Activated CD4-positive, alpha-beta T cell treated with anti-CD3 and anti-CD28 coated beads, Interleukin-2, amount 50 U/mL, for 16 hours (primary cell): ENCODE measurements around the gene VIPR2.
"Not testable (repeated sequence)": the region's sequence is repeated elsewhere in the genome, so short reads cannot be mapped to it uniquely, and the experiment has no call there.

Experiments
- DNase-seq: peaks from one replicate; pipeline ENCODE4 v3.0.0-alpha.2; 2020

Gene VIPR2, protein sequence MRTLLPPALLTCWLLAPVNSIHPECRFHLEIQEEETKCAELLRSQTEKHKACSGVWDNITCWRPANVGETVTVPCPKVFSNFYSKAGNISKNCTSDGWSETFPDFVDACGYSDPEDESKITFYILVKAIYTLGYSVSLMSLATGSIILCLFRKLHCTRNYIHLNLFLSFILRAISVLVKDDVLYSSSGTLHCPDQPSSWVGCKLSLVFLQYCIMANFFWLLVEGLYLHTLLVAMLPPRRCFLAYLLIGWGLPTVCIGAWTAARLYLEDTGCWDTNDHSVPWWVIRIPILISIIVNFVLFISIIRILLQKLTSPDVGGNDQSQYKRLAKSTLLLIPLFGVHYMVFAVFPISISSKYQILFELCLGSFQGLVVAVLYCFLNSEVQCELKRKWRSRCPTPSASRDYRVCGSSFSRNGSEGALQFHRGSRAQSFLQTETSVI

GRCh38 chr7:159144758-159145489, at the start of gene VIPR2:
Gene VIPR2, minus strand, starts transcription at chr7:159144867. Its CDS starts 96 bp downstream, at chr7:159144771.
- DNase-seq, result no peak

DNA sequence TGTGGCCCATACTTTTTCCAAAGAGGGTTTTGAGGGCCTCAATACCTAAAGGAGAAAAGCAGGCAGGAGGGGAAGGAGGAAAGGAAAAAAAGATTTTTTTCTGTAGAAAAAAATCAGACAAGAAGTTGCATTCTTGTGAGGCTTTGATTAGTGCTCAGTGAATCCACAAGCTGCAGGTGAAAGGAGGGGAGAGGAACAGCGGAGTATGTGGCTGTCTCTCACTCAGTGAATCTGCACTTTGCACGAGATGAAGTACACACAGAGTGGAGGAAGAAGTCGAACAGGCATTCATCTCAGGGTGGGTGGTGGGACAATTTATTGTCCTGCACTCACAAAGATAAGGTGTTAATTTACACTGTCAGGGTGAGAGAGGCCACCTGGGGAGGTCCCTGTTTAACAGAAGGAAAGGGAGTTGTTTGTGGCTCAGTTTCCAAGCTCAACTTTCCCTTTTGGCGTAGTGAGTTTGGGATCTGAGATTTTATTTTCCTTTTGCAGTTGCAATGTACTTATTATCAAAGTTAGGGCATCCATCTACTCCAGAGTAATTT, 49.0 kb upstream of the VIPR2 start:
- no peak for DNase-seq

DNA sequence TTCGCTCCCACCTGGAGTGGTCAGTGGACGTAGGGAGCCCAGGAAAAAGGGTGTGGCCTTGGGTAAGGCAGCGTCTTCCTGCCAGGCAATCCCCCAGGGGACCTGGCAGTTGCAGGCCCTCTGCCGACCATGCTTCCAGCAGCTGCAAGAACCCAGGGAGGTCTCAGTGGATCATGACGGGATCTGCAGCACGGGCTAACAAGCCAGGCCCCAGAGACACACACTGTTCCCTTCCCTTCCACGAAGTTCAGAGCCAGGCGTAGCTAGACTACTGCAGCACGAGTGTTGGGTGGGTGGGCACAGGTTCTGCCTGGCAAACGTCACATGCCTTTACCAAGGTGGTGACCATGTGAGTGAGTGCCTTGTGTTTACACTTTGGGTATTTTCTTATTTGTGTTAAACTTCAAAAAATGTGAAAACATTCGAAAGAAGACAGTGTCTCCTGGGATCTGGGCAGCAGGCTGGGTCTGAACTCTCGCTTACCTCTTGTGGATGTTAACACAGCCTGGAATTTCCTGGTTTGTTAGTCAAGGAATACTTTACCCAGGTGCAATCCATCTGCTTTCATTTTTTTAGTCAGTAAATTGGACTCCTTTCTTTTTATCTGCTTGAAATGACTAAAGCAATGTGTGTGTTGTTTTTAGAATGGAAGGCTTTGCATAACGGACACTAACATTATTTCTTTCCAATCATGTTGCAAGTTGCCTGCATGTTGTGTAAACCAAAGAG, 48.2 kb upstream of the VIPR2 start:
- no peak for DNase-seq

- no peak for DNase-seq
Measured at GRCh38 chr7:159192013-159192412, 47.3 kb upstream of the VIPR2 start.

- no peak for DNase-seq
Measured at GRCh38 chr7:159191236-159191635, 46.6 kb upstream of the VIPR2 start.

- DNase-seq, result no peak
Measured at GRCh38 chr7:159188011-159188410, 43.3 kb upstream of the VIPR2 start.

GRCh38 chr7:159179241-159179640, 34.6 kb upstream of the VIPR2 start:
- DNase-seq, result no peak

DNA sequence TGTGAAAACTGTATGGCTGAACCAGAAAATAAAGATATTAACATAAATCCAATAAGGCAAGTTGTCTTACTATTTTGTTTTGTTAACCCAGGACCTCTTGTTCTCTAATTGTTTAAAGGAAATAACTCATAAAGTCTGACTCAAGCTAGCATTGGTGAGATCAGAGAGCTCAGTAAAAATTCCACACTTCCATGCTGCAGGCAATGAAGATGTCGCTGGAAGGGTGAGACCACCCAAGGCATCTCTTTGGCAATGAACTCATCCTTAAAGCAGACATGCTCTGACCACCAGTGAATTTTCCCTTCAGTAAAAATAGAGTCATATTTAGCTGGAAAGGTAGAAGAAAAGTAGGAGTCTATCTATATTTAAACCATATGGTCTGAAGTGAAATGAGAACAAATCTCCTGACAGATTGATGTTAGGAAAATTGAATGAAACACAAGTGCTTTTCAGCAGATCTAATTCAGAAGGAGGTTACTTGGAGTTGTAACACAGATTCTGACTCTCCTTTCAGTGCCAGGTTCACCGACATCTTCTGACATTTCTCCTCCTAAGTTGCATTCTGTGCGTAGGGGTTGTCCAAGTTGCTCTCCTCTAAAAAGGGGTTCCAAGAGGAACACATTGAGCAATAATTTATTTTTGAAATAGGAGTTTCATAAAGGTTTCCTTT, 32.8 kb upstream of the VIPR2 start:
- no peak for DNase-seq

- no peak for DNase-seq
Measured at GRCh38 chr7:159175792-159176191, 31.1 kb upstream of the VIPR2 start.

- not testable (repeated sequence) for DNase-seq
Measured at GRCh38 chr7:159175100-159175499, 30.4 kb upstream of the VIPR2 start.

DNA sequence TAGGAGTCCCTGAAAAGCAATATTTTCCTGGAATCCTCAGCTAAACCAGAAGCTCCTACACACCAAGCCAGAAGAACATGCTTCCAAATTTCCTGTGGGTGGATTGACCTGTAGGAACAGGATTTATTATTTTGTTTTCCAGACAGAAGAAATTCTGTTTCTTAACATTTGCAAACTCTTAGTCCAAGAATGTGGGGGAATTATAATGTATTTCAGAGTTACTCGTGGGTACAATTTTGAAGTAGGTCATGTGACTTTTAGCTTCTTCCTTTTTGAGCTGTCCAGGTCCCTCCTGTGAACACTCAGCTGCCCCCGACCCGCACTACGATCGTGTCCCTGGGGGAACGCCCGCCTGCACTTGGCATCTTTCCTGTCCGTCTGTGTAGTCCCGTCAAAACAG, 27.7 kb upstream of the VIPR2 start:
- DNase-seq, result no peak

DNA sequence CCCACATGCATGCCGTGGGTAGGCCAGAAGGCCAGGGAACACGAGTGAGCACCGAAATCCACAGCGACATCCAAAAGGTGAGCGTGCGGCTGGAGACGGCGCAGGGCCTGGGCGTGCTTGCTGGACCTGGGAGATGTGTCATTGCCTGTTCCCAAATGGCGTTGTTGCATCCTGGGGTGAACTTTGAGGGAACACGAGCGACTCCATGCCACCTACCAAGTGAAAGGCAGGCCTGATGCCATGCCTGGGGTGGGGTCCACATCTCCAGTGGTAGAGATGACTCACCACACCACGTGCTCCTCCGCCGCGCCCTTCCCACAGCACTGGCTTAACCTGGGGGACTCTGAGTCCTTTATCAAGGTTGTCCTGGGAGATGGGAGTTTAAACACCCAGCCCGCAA, 24.7 kb upstream of the VIPR2 start:
- DNase-seq, result no peak

GRCh38 chr7:159167139-159167538, 22.5 kb upstream of the VIPR2 start:
- DNase-seq, result no peak

GRCh38 chr7:159166530-159166929, 21.9 kb upstream of the VIPR2 start:
- DNase-seq, result no peak

DNA sequence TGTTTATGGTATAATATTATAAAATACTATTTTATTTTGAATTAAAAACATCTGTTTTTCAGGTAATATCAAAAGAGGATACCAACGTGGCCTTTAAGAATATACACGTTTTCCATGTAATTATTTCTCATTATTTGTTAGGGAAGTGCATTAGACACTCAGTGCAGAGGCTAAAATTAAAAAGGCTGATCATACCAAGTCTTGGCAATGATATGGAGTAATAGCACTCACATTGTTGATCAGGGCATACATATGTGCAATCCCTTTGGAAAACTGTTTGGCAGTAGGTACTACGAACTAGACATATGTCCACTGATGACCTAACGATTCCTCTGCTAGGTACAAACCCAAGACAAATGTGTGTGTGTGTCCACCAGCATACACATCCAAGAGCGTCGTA, 20.7 kb upstream of the VIPR2 start:
- no peak for DNase-seq

DNA sequence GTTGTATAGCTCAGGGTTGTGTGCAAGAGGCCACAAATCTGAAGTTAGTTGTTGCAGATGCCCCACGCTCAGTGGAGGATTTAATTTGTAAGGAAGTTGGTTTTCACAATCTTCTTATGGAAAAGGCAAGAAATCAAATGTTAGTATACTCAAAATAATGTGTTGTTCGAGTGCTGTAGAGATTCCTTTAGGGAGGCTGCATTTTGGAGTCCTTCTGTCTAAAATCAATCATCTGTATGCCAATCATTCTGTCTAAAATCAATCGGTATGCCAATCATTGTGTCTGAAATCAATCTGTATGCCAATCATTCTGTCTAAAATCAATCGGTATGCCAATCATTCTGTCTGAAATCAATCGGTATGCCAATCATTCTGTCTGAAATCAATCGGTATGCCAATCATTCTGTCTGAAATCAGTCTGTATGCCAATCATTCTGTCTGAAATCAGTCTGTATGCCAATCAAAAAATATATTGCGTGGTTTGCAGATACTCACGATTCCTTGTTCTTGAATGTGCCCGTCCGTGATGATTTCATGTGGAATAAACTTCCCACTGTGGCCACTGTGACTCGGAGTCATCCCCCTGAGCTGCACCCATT, 19.1 kb upstream of the VIPR2 start:
- not testable (repeated sequence) for DNase-seq

GRCh38 chr7:159162050-159162626, 17.5 kb upstream of the VIPR2 start:
- DNase-seq, result not testable (repeated sequence)

GRCh38 chr7:159160450-159160849, 15.8 kb upstream of the VIPR2 start:
- DNase-seq, result no peak

GRCh38 chr7:159159731-159160130, 15.1 kb upstream of the VIPR2 start:
- DNase-seq, result no peak

DNA sequence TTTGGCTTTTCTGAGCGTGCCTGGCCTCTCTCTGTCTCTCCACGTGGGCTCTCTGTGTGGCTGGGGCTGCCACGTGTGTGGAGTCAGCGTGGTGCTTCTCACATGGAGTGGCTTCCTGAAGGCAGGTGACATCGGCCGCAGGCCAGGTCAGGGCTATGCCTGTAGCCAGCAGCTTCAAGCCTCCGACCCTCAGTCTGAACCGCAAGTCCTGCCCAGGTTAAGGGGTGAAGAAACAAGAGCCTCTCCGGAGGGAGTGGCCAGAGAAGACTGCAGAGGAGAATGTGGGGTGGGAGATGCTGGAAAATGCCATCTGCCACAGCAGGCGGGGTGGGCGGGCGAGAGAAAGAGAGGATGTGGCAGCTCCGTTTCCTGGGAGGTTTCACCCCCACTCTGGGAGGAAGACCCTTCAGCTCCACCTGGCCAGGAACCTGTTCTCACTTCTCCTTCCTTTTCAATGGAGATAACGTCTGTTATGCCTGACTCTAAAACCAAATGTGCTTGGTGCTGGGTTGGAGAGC, 14.3 kb upstream of the VIPR2 start:
- DNase-seq, result no peak

GRCh38 chr7:159158125-159158887, 13.6 kb upstream of the VIPR2 start:
- no peak for DNase-seq
